Hematopoietic multipotent progenitor cell (in vitro differentiated cells): Measurements from ENCODE around the gene SCAP. TPM values are rescaled to one million over a fixed set of nuclear protein-coding genes. Genes with fewer than 3 reads are reported as not detected.

Source experiments
- DNase-seq, 3 donors: peaks; one replicate each; pipeline ENCODE4 v3.0.0-alpha.2; 2011 to 2015; ENCODE audit warnings: low read depth in 2 of 3, low spot score in 2 of 3
- total RNA-seq: library from RNA; depleted of rRNA; stranded (reverse); fragments of >200 nt; gene quantifications from one replicate; pipeline ENCODE4 v1.2.3, GENCODE V29; 2012

Gene SCAP
- total RNA-seq, 1 donor = 156 TPM

DNA sequence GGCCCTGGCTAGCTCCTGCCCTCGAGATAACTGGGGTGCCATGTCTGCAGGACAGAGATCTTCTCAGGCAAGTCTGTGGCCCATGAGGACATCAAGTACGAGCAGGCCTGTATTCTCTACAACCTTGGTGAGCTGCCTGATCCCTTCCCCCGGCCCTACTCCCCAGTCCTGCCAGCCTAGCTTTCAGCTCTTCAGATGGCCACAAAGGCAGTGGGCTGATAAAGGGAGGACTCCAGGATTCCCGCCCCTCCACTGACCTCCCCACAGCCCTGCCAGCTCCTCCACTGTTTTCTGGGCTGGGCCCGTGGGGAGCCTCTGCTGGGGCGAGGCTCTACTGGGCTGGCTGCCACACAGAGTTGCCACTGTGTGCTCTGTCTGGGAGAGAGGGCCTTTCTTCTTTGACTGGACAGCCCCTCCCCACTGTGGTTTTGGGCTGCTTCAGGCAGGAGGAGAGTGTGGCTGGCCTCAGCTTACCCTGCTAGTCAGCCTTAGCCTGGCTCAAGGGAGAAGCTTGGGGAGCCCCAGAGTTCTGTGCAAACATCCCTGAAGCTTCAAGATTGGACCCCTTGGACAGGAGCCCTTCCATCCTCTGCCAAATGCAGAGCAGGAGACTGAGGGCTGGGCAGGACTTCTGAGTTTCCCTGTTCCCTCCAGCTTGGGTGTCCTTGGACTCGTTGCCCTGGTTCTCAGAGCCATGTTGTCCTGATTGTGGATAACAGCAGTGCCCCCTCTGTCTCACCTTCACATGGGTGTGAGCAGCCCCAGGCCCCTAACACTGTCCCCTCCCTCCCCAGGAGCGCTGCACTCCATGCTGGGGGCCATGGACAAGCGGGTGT, 70.6 kb downstream of the SCAP start:
- no peak for DNase-seq

DNA sequence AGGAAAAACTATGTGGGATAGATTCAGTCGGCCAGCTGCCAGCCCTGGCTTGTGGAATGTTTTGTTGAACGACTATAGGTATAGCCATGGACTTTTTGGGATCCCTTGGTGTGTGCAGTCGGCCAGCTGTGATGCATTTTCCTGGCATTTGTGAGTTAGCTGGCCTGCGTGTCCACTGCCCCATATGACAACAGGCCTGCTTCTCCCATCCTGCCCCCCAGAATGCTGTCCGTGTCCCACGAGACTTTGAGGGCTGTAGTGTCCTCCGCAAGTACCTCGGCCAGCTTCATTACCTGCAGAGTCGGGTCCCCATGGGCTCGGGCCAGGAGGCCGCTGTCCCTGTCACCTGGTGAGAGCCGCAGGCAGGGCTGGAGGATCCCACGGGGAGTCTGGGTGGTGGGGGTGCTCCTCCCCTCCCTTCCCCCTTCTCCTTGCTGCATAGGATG, 71.3 kb downstream of the SCAP start:
- DNase-seq = no peak

DNA sequence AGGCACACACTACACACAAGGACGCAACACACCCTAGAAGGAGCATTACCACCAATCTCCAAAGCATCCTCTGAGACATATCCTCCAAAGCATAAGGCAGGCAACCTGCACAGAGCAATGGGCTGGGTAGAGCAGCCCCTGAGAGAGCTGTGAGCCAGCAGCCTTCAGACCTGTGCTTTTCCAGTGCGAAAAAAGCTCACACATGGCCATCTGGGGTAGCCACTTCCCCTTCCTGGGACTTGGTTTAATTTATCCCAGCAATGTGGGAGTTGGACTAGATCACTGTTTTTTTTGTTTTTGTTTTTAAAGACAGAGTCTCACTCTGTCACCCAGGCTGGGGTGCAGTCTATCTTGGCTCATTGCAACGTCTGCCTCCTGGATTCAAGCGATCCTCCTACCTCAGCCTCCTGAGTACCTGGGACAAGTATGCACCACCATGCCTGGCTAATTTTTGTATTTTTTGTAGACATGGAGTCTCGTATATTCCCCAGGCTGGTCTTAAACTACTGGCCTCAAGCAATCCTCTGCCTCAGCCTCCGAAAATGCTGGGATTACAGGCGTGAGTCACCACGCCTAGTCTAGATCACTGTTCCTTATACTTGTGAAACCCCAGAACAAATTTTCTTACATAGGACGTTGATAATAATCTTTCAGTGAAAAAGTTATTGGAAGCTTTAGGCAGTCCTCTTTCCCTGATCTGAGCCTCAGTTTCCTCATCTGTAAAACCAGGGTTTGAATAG, 76.0 kb downstream of the SCAP start:
- DNase-seq = no peak

DNA sequence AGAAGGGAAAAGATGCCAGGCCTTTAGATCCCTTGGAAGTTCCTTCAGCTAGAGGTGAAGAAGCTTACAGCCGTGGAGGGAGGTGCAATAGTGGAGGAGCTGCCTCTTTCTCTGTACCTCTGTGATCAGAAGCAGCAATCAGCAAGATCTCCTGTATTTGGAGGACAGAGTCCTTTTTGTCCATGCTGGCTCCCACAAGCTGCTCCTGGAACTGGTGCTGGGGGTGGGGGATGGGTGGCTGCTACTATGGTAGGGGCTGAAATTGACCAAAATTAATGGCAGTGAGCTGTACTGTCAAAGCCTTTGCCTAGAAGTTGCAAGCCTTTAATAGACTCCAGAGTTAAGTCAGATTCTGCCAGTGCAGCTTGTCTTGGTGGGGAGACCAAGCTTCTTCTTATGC, 76.7 kb downstream of the SCAP start:
- no peak for DNase-seq

DNA sequence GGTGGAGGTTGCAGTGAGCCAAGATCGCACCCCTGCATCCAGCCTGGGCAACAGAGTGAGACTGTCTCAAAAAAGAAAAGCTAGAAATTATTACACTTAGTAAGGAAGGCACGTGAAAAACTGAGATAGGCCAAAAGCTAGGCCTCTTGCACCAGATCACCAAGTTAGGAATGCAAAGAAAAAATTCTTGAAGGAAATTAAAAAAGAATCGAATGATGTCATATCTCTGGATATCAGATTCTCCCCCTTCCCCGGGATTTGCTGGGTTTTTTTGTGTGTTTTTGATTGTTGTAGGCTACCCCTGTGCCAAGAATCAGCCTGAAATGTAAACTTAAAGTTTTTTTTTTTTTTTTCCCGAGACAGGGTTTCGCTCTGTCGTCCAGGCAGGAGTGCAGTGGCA, 77.5 kb downstream of the SCAP start:
- no peak for DNase-seq

DNA sequence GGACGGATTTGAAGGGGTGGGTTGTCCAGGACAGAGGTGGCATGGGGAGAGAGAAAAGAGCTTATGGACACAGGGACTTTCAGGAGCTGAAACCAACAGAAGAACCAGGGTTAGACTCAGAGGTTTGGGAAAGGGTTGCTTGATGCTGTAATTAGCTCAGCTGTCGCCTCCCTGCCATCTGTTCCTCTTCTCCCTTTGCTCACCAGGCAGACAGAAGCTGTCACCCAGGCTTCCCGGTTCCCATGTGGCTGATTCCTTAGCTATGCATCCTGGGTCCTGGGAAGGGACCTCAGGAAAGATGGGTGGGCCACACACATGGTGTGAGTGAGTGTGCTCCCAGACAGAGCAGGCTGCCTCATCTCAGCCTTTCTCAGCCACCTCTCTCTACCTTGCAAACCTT, 80.9 kb downstream of the SCAP start:
- no peak for DNase-seq

DNA sequence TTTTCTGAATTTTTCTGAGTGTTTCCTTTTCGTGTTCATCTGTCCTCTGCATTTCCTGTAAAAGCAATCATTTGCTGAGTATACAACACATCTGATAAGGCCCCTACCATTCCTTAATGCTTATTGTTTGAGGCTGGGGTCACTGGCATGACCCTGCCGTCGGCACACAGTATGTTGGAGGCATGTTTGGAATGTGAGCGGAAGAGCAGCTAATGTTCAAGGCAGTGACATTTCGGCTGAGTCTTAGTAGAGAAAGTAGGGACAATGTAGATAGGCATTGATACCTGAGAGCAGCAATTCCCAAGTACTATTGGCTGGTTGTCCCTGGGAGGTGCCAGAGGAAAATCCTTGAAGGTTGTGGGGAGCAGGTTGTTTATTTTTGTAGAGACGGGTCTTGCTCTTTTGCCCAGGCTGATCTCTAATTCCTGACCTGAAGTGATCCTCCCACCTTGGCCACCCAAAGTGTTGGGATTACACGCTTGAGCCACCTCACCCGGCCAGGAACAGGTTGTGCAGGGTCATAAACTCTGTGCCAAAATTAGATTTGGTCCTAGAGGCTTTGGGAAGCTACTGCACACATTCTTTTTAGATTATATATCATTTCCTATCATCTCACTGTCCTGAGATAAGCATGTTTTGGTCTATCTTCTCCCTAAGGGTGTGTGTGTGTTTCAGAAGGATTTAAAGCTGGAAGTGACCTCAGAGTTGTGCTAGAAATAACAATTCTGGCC, 81.4 kb downstream of the SCAP start:
- no peak for DNase-seq

DNA sequence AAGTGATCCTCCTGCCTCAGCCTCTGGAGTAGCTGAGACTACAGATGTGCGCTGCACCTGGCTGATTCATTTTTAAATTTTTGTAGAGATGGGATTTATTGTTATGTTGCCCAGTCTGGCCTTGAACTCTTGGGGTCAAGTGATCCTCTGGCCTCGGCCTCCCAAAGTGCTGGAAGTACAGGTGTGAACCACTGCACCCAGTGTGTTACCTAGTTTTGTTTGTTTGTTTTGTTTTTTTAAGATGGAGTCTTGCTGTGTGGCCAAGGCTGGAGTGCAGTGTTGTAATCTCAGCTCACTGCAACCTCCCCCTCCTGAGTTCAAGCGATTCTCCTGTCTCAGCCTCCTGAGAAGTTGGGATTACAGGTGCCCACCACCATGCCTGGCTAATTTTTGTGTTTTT, 82.8 kb downstream of the SCAP start:
- no peak for DNase-seq

DNA sequence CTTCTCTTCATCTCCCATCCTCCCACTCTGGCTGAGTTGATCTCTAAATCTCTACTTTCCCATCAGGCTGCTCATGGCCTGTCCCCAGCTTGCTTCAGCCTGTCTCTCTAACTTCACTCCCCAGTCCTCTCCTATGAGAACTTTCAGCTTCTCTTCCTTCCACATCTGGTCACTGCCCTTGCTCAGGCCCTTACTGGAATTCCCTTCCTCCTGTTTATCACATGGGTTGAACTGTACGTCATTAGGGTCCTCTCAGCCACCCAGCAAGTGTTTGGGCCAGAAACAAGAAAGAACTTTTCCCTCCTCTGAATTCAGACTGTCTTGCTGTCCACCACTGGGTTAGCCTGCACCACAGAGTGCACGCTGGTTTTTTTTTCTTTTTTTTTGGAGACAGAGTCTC, 89.9 kb downstream of the SCAP start:
- DNase-seq = no peak

DNA sequence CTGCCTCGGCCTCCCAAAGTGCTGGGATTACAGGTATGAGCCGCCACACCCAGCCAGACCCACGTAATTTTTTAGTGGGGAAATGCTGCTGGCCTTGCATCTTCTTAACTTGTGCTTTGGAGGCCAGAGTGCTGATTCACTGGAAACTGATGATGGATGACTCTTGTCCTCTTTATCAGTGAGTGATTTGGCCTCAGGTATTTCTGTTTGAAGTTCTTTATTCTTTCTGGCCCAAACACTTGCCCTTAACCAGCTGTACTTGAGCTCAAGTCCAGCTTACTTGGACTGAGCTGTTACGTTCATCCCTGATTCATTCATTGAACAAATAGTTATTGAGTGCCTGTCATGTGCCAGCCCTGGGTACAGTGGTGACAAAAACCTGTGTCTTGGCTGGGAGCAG, 90.7 kb downstream of the SCAP start:
- no peak for DNase-seq

DNA sequence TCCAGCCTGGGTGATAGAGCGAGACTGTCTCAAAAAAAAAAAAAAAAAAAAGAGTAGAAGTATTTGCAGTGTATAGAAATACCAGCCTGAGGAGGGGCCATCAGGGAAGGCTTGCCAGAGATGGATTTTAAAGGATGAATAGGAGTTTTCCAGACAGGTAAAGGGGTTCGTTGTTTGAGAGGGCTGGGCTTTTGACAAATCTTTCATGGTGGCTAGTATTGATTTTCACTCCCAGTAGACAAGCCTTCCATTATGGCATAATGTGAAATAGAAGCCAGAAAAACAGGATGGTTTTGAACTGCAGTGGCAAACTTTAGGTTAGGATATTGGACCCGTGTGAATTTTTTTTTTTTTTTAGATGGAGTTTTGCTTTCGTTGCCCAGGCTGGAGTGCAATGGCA, 91.3 kb downstream of the SCAP start:
- DNase-seq = no peak

DNA sequence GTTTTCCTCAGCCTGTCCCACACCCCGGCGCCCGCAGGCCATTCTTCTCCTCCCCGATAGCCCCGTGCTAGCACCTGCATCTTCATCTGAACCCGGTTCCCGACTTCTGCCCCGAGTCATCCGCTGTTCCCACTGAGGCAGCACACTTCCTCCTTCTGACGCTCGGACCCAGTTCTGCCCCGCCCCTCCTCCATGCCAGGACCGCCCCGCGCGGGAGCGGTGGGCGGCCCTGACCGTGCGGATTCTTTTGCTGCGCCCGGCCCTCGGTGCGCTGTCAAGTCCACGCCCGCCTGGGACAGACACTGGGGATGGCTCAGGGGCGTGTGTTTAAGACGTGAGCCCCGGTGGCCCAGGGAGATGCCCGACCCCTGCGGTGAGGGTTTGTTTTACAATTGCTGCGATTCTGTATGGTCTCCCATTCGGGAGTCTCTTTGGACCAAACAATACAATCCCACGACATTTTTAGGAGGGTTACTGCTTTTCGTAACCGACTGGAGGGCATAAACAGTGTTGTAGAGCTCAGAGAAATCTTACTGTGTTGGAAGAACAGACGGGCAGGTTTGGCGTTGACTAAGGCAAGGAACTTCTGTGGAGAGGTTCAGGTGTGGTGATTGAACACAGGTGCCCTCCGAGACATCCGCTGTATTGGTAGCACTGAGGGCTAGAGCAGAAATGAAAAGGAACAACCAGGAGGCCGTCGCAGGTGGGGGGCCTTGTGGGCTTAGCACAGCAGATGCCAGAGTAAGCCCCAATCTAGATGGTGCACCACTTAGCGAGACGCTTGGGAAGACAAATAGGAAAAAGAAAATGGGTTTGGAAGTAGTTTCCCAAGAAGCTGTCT, 94.2 kb downstream of the SCAP start:
- peak; percentile 26 to 90 (median 86) for DNase-seq

DNA sequence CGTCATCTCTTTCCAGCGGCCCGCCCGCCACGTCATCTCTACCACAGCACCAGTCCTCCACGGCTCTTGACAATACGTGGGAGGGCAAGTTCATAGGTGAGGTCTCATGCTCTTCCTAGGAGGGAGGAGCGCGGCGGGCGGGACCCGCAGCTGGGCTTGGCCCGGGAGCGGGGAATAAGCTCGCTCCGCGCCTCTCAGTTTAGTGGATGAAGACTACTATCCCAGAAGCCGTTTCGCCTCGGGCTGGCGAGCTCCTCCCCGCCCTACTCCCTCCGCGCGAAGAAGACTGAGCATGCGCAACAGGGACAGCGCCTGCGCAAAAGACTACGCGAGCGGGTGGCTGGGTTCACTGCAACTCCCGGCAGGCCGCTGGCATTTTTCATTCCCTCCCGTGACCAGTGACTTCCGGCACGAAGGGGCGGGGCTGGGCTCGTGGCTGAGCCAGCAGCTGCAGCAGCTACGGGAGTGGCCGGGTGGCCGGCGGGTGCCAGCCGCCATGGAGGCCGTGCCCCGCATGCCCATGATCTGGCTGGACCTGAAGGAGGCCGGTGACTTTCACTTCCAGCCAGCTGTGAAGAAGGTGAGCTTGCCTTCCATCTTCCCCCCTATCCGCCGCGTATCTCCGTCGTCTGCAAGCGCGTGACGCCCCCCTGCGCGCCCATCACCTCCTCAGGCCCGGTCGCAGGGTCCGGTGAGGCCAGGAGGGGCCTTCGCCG, 95.0 kb downstream of the SCAP start, which contains the start of gene PTPN23:
Gene PTPN23, plus strand, starts transcription at position 421 of the 716 bp plus-strand sequence. Its CDS starts 76 bp downstream, at position 497.
- DNase-seq = peak; percentile 97 to 99 (median 98)

DNA sequence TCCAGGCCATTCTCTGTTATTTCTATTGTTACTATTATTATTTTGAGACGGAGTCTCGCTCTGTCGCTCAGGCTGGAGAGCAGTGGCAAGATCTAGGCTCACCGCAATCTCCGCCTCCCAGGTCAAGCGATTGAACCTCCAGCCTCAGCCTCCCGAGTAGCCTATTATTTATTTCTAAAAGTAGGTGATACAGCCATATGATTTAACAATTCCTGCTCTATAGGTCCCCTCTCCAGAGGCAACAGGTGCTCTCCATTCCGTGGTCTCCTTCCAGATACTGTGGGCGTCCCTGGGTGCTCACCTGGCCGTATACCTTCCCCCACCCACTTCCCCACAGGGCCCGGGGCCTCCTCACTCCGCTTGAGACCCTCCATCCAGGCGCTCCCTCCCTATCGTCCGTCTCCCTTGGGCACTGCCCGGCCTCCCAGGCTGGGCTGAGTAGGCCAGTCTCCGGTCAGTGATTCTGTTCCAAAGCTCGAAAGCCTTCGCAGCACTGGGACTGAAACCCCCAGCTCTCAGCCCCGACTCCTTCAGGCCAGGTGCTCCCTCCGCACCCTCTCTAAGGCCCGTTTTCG, 95.6 kb downstream of the SCAP start:
- DNase-seq = no peak

DNA sequence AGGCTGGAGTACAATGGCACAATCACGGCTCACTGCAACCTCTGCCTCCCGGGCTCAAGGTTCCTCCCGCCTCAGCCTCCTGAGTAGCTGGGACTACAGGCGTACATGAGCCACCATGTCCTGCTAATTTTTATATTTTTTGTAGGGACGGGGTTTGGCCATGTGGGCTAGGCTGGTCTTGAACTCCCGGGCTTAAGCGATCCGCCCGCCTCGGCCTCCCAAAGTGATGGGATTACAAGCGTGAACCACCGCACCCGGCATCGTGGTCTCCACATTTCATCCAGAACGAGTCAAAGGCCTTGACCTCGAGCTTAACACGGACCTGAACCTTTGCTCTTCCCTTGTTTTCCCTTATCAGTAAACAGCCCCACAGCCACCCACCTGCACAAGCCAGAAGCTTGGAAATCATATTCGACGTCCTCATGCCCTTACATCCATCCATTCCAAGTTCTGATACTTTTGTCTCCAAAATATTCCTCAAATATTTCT, 96.3 kb downstream of the SCAP start:
- no peak for DNase-seq

DNA sequence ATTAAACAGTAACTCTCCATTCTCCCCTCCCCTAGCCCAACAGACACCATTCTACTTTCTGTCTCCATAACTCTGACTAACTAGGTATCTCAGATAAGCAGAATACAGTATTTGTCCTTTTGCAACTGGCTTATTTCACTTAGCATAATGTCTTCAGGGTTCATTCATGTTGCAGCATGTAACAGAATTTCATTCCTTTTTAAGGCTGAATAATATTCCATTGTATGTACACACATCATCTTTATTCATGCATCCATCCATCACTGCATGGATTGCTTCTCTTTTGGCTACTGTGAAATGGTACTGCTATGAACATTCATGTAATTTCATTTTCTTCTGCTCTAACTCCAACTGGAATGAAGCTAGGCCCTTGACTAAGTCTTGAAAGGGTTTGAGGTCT, 96.9 kb downstream of the SCAP start:
- no peak for DNase-seq

DNA sequence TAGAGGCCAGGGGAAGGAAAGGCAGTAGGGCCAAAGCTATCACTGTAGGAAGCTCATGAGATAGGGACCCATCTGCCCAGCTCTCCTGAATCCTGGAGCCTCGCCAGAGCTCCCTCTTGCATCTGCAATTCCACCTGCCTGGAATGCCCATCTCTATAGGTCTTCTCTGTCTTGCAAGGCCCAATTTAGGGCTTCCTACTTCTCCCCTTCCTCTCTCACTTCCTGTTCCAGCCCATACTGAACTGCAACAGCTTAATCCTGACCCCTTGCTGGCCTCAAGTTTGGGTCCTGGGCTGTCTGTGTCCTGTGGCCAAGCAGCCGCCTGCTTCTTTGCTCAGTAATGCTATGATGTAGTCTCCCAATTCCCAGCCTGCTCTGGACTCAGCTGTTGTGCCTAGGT, 98.6 kb downstream of the SCAP start:
- DNase-seq = no peak

DNA sequence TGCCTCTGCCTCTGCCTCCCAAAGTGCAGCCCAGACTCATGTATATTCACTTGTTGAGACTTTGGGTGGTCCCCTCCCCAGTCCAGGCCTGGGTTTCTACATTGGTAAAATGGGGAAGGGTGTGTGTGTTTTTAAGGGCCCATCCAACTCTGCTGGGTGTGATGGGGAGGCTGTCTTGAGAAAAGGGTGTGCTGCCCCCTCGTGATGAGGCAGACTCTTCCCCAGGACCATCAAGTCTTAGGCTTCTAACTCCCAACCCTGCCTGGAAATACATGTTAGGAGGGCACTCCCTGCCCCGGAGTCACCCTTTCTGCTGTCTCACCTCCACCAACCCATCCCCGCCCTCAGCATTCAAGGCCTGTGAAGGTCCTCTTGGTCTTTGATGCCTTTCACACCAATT, 99.3 kb downstream of the SCAP start:
- no peak for DNase-seq

DNA sequence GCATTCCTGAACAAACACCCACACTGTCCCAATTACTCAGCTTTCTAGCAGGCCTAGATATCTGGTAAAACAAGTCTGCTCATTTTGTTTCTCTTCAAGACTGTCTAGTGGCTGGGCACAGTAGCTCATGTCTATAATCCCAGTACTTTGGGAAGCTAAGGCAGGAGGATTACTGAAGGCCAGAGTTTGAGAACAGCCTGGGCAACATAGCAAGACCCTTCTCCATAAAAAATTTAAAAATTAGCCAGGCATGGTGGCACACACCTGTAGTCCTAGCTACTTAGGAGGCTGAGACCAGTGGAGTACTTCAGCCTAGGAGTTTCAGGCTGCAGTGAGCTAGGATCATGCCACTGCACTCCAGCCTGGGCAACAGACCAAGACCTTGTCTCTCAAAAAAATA, 101.2 kb downstream of the SCAP start:
- no peak for DNase-seq
